Activated T-helper 1 cell treated with Interleukin-2 at 50 U/mL for 16 hours (primary cell): ENCODE measurements around the gene GPR132.
"Not testable (repeated sequence)": the region's sequence is repeated elsewhere in the genome, so short reads cannot be mapped to it uniquely, and the experiment has no call there.

ENCODE experiments used
- DNase-seq: peaks from one replicate; pipeline ENCODE4 v3.0.0-alpha.2; 2020; ENCODE audit warnings: low read depth

Gene GPR132

GRCh38 chr14:105075379-105076295 lies 10.4 kb upstream of the GPR132 start:
- DNase-seq: no peak

- DNase-seq: no peak
Observed at GRCh38 chr14:105074601-105075053, 9.4 kb upstream of the GPR132 start.

DNA sequence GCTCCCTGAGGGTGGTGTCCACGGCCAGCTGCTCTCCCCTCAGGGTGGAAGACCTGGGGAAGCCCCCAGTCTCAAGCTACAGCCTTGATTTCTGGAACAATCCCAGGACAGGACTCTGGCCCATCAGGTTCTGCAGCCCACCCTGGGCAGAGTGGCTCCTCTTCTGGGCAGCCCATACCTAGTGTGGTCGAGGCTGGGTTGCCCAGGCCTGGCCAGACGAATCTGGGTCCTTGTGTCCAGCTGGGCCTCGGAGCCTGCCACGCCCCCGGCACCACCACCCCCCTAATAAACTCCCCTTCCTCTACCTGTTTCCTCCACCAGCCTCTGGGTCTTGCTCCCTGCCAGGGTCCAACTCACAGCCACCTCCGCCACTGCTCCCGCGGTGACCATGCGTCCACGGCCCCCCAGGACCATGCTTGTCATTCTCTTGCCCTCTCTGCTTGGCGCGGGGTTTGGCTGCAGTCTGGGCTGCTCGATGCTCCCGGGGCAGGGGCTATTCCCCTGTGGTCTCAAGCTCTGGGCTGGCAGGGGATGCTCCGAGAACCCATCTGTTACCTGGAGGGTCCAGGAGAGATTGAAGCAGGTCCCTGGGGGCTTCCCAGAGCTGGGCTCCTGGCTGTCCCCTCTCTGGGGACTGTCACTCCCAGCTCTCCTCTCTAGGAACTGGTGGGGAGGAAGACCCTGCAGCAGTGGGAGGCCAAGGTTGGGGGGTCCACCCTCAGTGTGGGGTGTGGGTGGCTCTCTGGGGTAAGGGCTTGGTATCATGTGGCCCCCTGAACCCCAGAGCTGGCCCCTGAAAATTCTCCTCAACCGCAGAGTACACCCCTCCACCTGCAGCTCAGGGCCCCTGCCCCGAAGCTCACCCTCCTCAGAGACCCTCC lies 8.7 kb upstream of the GPR132 start:
- DNase-seq: no peak

GRCh38 chr14:105072892-105073719 lies 7.9 kb upstream of the GPR132 start:
- DNase-seq: no peak

DNA sequence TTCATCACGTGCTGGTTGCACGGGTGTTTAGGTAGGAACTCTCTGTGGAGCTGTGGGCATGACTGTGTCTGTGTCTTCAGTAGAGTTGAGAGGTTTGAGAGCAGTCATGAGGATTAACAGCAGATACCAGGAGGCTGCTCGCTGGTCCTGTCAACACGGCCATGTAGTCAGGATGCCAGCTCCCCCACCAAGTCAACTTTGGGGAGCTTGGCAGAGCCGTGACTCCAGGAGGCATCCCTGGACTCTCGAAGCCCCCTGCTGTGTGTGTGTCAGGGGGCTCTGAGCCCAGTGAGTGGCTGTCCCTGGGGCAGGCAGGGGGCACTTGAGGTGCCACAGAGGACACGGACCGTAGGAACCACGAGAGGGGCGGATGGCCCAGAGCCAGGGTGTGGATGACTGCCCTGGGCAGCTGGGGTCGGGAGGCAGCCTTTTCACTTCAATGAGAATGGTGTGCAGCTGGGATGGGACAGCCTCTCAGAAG lies 7.2 kb upstream of the GPR132 start:
- no peak for DNase-seq

DNA sequence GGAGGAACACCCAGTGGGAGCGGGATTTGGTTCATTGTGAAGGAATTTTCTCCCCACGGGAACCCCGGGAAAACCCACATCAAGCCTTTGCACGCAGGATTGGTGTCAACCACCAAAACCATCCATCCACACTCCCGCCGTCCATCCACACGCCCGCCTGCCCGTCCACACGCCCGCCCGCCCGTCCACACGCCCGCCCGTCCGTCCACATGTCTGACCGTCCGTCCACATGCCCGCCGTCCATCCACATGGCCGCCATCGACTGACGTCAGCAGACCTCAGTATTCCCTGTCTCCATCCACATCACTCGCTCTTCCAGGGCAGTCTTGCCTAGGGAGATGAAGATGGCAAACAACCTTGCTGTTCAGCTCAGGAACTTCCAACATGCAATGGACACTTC lies 6.7 kb upstream of the GPR132 start:
- no peak for DNase-seq

- no peak for DNase-seq
Observed at GRCh38 chr14:105071326-105071725, 6.1 kb upstream of the GPR132 start.

DNA sequence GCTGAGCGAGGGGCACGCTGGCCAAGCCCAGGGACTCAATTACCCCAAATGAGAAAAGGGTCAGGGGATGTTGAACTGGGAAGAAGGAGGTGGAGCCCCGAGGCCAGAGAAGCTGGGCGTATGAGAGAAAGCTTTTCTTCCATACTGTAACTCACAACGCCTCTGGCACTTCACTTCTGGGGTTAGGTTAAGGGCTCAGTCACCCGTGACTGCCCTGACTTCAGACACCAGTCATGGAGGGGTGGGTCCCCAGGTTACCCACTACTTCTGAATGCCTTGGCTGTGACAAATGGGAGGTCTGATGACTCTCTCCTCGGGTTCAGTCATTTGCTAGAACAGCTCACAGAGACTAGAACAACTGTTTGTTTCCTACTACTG lies 5.5 kb upstream of the GPR132 start:
- DNase-seq: no peak

DNA sequence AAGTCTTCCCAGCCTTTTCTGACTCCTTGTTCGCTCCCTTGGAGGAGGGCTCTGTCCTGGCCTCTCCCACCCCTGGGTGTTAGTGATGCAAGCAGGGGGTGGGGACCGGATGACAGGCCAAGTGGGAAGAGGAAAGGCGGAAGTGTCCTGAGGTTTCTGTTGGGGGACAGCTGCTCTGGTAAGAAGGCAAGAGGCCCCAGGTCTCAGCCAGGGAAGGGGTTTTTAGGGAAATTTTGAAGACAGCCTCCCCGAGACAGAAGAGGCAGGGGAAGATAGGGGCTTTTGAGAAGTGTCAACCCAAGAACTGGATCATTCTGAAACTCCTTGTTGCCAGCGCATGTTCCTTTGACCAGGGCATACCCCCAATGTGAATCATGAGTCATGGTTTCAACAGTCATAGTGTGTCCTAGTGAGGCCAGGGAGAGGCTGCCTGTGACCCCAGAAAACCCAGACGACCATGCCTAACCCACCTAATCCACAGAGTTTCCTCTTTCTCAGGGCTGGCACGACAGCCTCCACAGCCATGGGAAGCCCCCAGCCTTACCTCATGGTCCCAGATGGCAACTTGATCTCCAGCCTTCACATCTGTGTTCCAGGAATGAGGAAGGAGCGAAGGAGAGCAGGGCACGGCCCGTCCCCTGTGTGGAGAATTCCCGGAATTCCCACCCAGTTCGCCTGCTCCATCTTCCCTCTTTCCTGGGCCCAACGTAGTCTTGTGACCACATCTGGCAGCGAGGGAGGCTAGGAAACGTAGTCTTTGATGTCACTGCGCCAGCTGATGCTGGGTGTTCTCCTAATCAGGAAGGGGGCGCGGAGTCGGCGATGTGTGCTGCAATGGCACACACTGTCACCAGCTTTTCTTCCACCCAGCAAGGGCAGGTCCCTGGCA lies 4.9 kb upstream of the GPR132 start:
- DNase-seq: no peak

DNA sequence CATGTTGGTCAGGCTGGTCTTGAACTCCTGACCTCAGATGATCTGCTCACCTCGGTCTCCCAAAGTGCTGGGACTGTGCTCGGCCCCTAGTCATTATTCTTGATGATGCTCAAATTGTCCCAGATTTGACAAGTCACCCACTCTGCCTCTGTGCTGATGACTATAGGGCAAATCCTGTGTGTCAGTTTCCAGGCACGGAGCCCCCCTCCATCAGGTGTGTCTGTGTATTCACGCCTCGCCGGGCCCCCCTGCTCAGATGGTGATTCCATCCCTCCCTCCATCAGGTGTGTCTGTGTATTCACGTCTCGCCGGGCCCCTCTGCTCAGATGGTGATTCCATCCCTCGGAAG lies 4.3 kb upstream of the GPR132 start:
- DNase-seq: no peak

DNA sequence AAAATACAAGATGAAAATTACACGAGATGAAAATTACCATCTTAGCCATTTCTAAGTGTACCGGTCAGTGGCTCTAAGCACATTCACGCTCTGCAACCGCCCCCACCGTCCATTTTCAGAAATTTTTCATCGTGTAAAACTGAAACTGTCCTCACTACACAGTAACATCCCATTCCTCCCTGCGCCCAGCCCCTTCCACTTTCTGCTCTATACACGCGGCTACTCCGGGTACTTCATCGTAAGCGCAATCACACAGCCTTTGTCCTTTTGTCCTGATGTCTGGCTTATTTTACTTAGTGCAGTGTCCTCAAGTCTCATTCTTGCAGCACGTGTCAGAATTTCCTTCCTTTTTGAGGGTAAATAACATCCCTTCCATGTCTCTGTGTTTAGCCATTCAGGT lies 3.6 kb upstream of the GPR132 start:
- DNase-seq: no peak

DNA sequence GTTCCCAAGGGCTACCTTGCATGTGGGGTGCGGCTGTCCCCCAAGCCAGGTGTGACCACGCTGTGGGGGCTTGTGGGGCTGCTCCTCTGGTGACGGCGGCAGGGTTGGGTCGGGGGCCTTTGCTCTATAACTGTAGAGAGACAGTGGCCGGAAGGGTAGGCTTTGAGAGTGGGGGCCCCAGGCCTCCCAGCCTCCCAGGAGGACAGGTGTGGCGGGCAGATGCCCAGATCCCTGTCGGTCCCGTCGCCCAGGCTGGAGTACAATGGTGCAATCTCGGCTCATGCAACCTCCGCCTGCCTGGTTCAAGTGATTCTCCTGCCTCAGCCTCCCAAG lies 2.7 kb upstream of the GPR132 start:
- no peak for DNase-seq

GRCh38 chr14:105067140-105067968 lies 2.1 kb upstream of the GPR132 start:
- DNase-seq: no peak

- DNase-seq: no peak
Observed at GRCh38 chr14:105066240-105067071, 1.2 kb upstream of the GPR132 start.

DNA sequence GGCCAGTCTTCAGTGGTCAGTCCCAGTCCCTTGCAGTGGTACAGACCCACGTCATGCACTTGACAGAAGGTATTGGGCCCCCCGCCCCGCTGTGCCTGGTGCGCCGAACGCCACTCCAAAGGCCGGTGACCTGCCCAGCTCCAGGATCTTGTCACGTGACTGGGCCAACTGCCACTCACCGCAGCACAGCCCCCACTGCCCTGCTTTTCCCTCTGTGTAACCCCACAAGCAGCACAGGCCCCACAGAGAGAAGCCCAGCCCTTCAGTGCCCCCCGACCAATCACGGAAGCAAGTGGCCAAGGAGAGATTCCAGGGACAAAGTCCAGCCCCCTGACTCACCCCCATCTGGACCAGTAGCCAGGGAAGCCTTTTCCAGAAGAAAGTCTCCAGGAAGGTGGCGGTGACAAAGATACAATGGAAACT lies 498 bp downstream of the GPR132 start:
- DNase-seq: no peak

GRCh38 chr14:105064001-105064400 lies 1.2 kb downstream of the GPR132 start:
- DNase-seq: no peak

DNA sequence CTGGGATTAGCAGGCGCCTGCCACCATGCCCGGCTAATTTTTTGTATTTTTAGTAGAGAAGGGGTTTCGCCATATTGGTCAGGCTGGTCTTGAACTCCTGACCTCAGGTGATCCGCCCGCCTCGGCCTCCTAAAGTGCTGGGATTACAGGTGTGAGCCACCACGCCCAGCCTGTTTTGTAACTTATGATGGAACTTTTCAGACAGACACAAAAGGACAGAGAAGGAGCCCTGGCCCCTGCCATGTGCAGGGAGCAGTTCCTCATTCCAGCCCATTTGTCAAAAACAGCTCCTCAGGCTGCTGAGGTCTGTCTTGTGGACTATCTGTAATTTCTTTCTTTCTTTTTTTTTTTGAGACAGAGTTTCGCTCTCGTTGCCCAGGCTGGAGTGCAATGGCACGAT lies 1.7 kb downstream of the GPR132 start:
- not testable (repeated sequence) for DNase-seq

GRCh38 chr14:105063056-105063455 lies 2.2 kb downstream of the GPR132 start:
- DNase-seq: no peak

GRCh38 chr14:105062048-105062433 lies 3.2 kb downstream of the GPR132 start:
- DNase-seq: no peak
